GM12878 (cell line): ENCODE measurements around the gene TRABD2A. TPM values are rescaled to one million over a fixed set of nuclear protein-coding genes. Genes with fewer than 3 reads are reported as not detected.

Experiments
- CBFB ChIP-seq: IDR thresholded peaks from 2 replicates; pipeline ENCODE4 v1.6.1; 2016; ENCODE audit warnings: antibody characterized with exemption, low read depth
- CBX5 ChIP-seq: sonication (generic); IDR thresholded peaks from 2 replicates; pipeline ENCODE4 v1.6.1; 2016; ENCODE audit warnings: low read depth, moderate library complexity, mild to moderate bottlenecking, inconsistent platforms
- CHD2 ChIP-seq: IDR thresholded peaks from 2 replicates; pipeline ENCODE4 v1.6.1; 2011; ENCODE audit warnings: low read depth, low read length, improper control_type of control experiment, borderline replicate concordance
- CUX1 ChIP-seq: IDR thresholded peaks from 2 replicates; pipeline ENCODE4 v1.6.1; 2012; ENCODE audit warnings: improper control_type of control experiment, low read depth, low read length; ENCODE audit not compliant: insufficient replicate concordance
- ETV6 ChIP-seq, 2 experiments: fragments of 450-650 bp in 1 of 2; IDR thresholded peaks in 1 of 2; conservative IDR thresholded peaks in 1 of 2; 2 replicates each; pipeline ENCODE4 v1.6.1; 2014; ENCODE audit warnings: antibody characterized with exemption in 1 of 2, borderline replicate concordance in 1 of 2, low read depth in 1 of 2, mild to moderate bottlenecking in 1 of 2, moderate library complexity in 1 of 2
- EZH2 ChIP-seq: IDR thresholded peaks from 2 replicates; pipeline ENCODE4 v1.6.1; 2012; ENCODE audit warnings: low read depth, mild to moderate bottlenecking, control low read depth, inconsistent platforms, low read length, borderline replicate concordance; ENCODE audit not compliant: control insufficient read depth
- FOXM1 ChIP-seq: IDR thresholded peaks from 2 replicates; pipeline ENCODE4 v1.6.1; 2012; ENCODE audit warnings: low read depth, mild to moderate bottlenecking, inconsistent platforms, low read length, moderate library complexity
- GABPA ChIP-seq: IDR thresholded peaks from 2 replicates; pipeline ENCODE4 v1.6.1; 2014; ENCODE audit warnings: antibody characterized with exemption, low read depth, mild to moderate bottlenecking, inconsistent platforms
- GATAD2B ChIP-seq: fragments of 450-650 bp; conservative IDR thresholded peaks from 2 replicates; pipeline ENCODE4 v1.6.1; 2017; ENCODE audit warnings: low read depth, mild to moderate bottlenecking, moderate library complexity
- HCFC1 ChIP-seq: fragments of 150-350 bp; IDR thresholded peaks from 2 replicates; pipeline ENCODE4 v1.6.1; 2014; ENCODE audit warnings: low read length
- IRF4 ChIP-seq: IDR thresholded peaks from 2 replicates; pipeline ENCODE4 v1.6.1; 2011; ENCODE audit warnings: low read depth, low read length
- LARP7 ChIP-seq: fragments of 450-650 bp; IDR thresholded peaks from 2 replicates; pipeline ENCODE4 v1.6.1; 2017; ENCODE audit warnings: mild to moderate bottlenecking
- MEF2B ChIP-seq: fragments of 450-650 bp; IDR thresholded peaks from 2 replicates; pipeline ENCODE4 v1.6.1; 2018; ENCODE audit warnings: mild to moderate bottlenecking, moderate library complexity; ENCODE audit not compliant: partially characterized antibody, poor library complexity, severe bottlenecking
- MYB ChIP-seq: fragments of 150-350 bp; IDR thresholded peaks from 2 replicates; pipeline ENCODE4 v1.6.1; 2014; ENCODE audit warnings: mild to moderate bottlenecking, low read depth, low read length, borderline replicate concordance
- PML ChIP-seq: IDR thresholded peaks from 2 replicates; pipeline ENCODE4 v1.6.1; 2012; ENCODE audit warnings: low read length, inconsistent platforms
- RBBP5 ChIP-seq: fragments of 200-600 bp; sonication (generic); conservative IDR thresholded peaks from 2 replicates; pipeline ENCODE4 v1.6.1; 2016
- RFX5 ChIP-seq: IDR thresholded peaks from 2 replicates; pipeline ENCODE4 v1.6.1; 2011; ENCODE audit warnings: low read depth, low read length, improper control_type of control experiment
- SMAD5 ChIP-seq: IDR thresholded peaks from 2 replicates; pipeline ENCODE4 v1.6.1; 2016; ENCODE audit warnings: antibody characterized with exemption, low read depth
- STAT1 ChIP-seq: fragments of 450-650 bp; conservative IDR thresholded peaks from 2 replicates; pipeline ENCODE4 v1.6.1; 2014; ENCODE audit warnings: antibody characterized with exemption, mild to moderate bottlenecking
- TAF1 ChIP-seq: IDR thresholded peaks from 2 replicates; pipeline ENCODE4 v1.6.1; 2011; ENCODE audit warnings: mild to moderate bottlenecking, low read depth, low read length, borderline replicate concordance
- ZNF274 ChIP-seq: IDR thresholded peaks from one replicate; pipeline ENCODE4 v1.8.0; 2011; ENCODE audit not compliant: insufficient read length, insufficient read depth
- ZSCAN29 ChIP-seq: fragments of 450-650 bp; IDR thresholded peaks from 2 replicates; pipeline ENCODE4 v1.6.1; 2017; ENCODE audit warnings: mild to moderate bottlenecking, moderate library complexity
- ZZZ3 ChIP-seq: IDR thresholded peaks from 2 replicates; pipeline ENCODE4 v1.6.1; 2011; ENCODE audit warnings: low read depth; ENCODE audit not compliant: control insufficient read depth, insufficient read length
- polyA plus RNA-seq, 11 experiments: library from polyadenylated mRNA; depleted of rRNA in 4 of 11; unstranded in 6 of 11; stranded (reverse) in 5 of 11; fragments of >200 nt; fragmentation: Nextera tagmentation in 4 of 11; fragmentation: Illumina TruSeq in 1 of 11; extraction: Ambion mirVana in 4 of 11; extraction: Trizol in 1 of 11; gene quantifications; 1 replicate in 1 of 11; 2 replicates in 10 of 11; pipeline versions ENCODE4 v1.2.1 to v1.2.3, GENCODE V29; 2011 to 2016; ENCODE audit warnings: inconsistent platforms in 2 of 11, missing spikeins in 2 of 11, low read depth in 1 of 11
- total RNA-seq, 4 experiments: library from RNA; depleted of rRNA in 3 of 4; stranded (reverse); fragments of >200 nt in 3 of 4; fragmentation: Illumina TruSeq in 1 of 4; extraction: Trizol in 1 of 4; gene quantifications; 2 replicates each; pipeline versions ENCODE4 v1.2.1 to v1.2.3, GENCODE V29; 2013 to 2021
- TF ChIP-seq, protein P1 (sequence below): IDR thresholded peaks from 2 replicates; pipeline ENCODE4 v1.6.1; 2011; ENCODE audit warnings: borderline replicate concordance, low read depth, mild to moderate bottlenecking, moderate library complexity, mixed read lengths, low read length; ENCODE audit not compliant: insufficient read depth; ENCODE audit errors: extremely low read length
- TF ChIP-seq, protein P2 (sequence below): IDR thresholded peaks from 2 replicates; pipeline ENCODE4 v1.6.1; 2012; ENCODE audit warnings: low read depth, low read length, improper control_type of control experiment

The TRABD2A gene
- total and polyA plus RNA-seq, 10 of the 15 experiments (the other 5 are each of a cell fraction or from before 2014, with no cell fraction given) = 1.4 to 7.6 (median 4.1) TPM

GRCh38 chr2:84881581-84882413 lies 913 bp upstream of the TRABD2A start (continued):
- TF ChIP-seq STAT1 (no peak), IRF4 (0 out of 2 replicates have a peak, but pooled peaks have one; percentile 25), EZH2 (no peak), FOXM1 (peak; percentile 56; the same call in 1 of the 2 replicates), GATAD2B (no peak), ZSCAN29 (no peak), ZNF274 (no peak), ZZZ3 (no peak), TAF1 (no peak), GABPA (no peak), CHD2 (no peak), MEF2B (no peak), HCFC1 (no peak), ETV6 (conservative IDR thresholded peaks at IDR 0.05 in 1 of 2, IDR thresholded peaks at IDR 0.05 in 1 of 2; ENCODE audit: borderline replicate concordance in 1 of 2, low read depth in 1 of 2) (no peak), CUX1 (no peak), RBBP5 (no peak), CBFB (no peak), RFX5 (no peak), LARP7 (no peak), CBX5 (peak; percentile 72; the same call in 1 of the 2 replicates), MYB (no peak), SMAD5 (no peak), PML (no peak)
- TF ChIP-seq, protein P1, sequence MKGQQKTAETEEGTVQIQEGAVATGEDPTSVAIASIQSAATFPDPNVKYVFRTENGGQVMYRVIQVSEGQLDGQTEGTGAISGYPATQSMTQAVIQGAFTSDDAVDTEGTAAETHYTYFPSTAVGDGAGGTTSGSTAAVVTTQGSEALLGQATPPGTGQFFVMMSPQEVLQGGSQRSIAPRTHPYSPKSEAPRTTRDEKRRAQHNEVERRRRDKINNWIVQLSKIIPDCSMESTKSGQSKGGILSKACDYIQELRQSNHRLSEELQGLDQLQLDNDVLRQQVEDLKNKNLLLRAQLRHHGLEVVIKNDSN = no peak
- TF ChIP-seq, protein P2, sequence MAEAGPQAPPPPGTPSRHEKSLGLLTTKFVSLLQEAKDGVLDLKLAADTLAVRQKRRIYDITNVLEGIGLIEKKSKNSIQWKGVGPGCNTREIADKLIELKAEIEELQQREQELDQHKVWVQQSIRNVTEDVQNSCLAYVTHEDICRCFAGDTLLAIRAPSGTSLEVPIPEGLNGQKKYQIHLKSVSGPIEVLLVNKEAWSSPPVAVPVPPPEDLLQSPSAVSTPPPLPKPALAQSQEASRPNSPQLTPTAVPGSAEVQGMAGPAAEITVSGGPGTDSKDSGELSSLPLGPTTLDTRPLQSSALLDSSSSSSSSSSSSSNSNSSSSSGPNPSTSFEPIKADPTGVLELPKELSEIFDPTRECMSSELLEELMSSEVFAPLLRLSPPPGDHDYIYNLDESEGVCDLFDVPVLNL = 0 out of 2 replicates have a peak, but pooled peaks have one; percentile 39
